Smooth muscle cell (in vitro differentiated cells): Measurements from ENCODE around the gene CYP2A13. TPM values are rescaled to one million over a fixed set of nuclear protein-coding genes. Genes with fewer than 3 reads are reported as not detected.
"Not testable (repeated sequence)": the region's sequence is repeated elsewhere in the genome, so short reads cannot be mapped to it uniquely, and the experiment has no call there.

Source experiments
- DNase-seq: peaks from one replicate; lab custom pipeline; 2025; ENCODE audit not compliant: unreplicated experiment; lab: John Stamatoyannopoulos, UW
- H2AFZ ChIP-seq: fragments of 200-600 bp; sonication (generic); 2 replicates; pipeline ENCODE4 v1.6.0; 2016; ENCODE audit warnings: antibody characterized with exemption, low read depth, mild to moderate bottlenecking
- H3F3A ChIP-seq: fragments of 200-600 bp; sonication (generic); 2 replicates; pipeline ENCODE4 v1.6.0; 2017; ENCODE audit warnings: antibody characterized with exemption, low read depth
- H3K27ac ChIP-seq: fragments of 200-600 bp; sonication (generic); 2 replicates; pipeline ENCODE4 v1.5.1; 2016; ENCODE audit warnings: low read depth, mild to moderate bottlenecking
- H3K27me3 ChIP-seq: fragments of 200-600 bp; sonication (generic); 2 replicates; pipeline ENCODE4 v1.6.1; 2016; ENCODE audit warnings: low read depth, mild to moderate bottlenecking
- H3K36me3 ChIP-seq: fragments of 200-600 bp; sonication (generic); 2 replicates; pipeline ENCODE4 v1.5.1; 2016; ENCODE audit warnings: low read depth
- H3K4me1 ChIP-seq: fragments of 200-600 bp; sonication (generic); 2 replicates; pipeline ENCODE4 v1.5.1; 2016; ENCODE audit warnings: low read depth
- H3K4me2 ChIP-seq: fragments of 200-600 bp; sonication (generic); 2 replicates; pipeline ENCODE4 v1.6.0; 2016; ENCODE audit warnings: mild to moderate bottlenecking
- H3K4me3 ChIP-seq: fragments of 200-600 bp; sonication (generic); 2 replicates; pipeline ENCODE4 v1.5.1; 2016; ENCODE audit warnings: mild to moderate bottlenecking
- H3K79me2 ChIP-seq: fragments of 200-600 bp; sonication (generic); 2 replicates; pipeline ENCODE4 v1.6.0; 2016; ENCODE audit warnings: low read depth, mild to moderate bottlenecking
- H3K9ac ChIP-seq: fragments of 200-600 bp; sonication (generic); 2 replicates; pipeline ENCODE4 v1.6.0; 2016; ENCODE audit warnings: low read depth
- H3K9me3 ChIP-seq: fragments of 200-600 bp; sonication (generic); replicated peaks from 2 replicates; pipeline ENCODE4 v1.5.1; 2016; ENCODE audit warnings: low read depth
- H4K20me1 ChIP-seq: fragments of 200-600 bp; sonication (generic); 2 replicates; pipeline ENCODE4 v1.6.0; 2016; ENCODE audit warnings: low read depth
- WGBS: methylation state at CpG from one replicate; pipeline ENCODE4 v1.1.7; 2016; ENCODE audit warnings: low lambda C conversion rate; 5-methylcytosine and 5-hydroxymethylcytosine counted together
- polyA plus RNA-seq: library from polyadenylated mRNA; unstranded; fragments of >200 nt; fragmentation: Nextera tagmentation; extraction: Ambion mirVana; gene quantifications from 2 replicates; pipeline ENCODE4 v1.2.1, GENCODE V29; 2016
- total RNA-seq: library from RNA; depleted of rRNA; stranded (reverse); fragments of >200 nt; gene quantifications from 2 replicates; pipeline ENCODE4 v1.2.3, GENCODE V29; 2014
- TF ChIP-seq, protein P1 (sequence below): fragments of 200-600 bp; sonication (generic); IDR thresholded peaks from 2 replicates; pipeline ENCODE4 v1.5.1; 2017; ENCODE audit warnings: borderline replicate concordance, mild to moderate bottlenecking, antibody characterized with exemption; ENCODE audit not compliant: insufficient read depth, poor library complexity, severe bottlenecking

The CYP2A13 gene
- total and polyA plus RNA-seq, 2 experiments from 2014 or later: not detected

DNA sequence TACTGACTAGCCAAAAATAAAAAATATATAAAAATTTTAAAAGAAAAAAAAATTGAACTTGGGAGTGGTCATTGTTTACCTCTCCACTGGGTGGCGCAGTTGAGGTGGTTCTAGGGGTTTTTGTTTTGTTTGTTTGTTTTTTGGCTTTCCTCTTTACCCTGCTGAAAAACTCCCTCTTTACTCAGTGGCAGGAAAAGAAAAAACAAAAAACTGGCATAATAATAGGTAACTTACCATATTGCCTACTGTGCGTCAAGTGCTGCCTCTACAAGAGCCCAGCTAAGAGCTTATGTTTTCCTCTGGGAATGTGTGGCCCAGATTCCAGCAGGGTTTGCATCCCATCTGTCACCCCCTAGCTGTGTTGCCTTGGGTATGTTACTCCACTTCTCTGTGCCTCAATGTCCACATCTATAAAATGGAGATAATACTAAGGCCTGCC is 38.5 kb downstream of the CYP2A13 start:
- H3F3A ChIP-seq, H4K20me1 ChIP-seq, H3K4me3 ChIP-seq, H3K36me3 ChIP-seq, H3K4me1 ChIP-seq, H3K27ac ChIP-seq, DNase-seq, H3K27me3 ChIP-seq, H3K4me2 ChIP-seq, H3K79me2 ChIP-seq, H2AFZ ChIP-seq, H3K9me3 ChIP-seq, H3K9ac ChIP-seq: not testable (repeated sequence)
- 43% methylated on average over 2 of the region's 2 CpGs for WGBS
- TF ChIP-seq, protein P1, sequence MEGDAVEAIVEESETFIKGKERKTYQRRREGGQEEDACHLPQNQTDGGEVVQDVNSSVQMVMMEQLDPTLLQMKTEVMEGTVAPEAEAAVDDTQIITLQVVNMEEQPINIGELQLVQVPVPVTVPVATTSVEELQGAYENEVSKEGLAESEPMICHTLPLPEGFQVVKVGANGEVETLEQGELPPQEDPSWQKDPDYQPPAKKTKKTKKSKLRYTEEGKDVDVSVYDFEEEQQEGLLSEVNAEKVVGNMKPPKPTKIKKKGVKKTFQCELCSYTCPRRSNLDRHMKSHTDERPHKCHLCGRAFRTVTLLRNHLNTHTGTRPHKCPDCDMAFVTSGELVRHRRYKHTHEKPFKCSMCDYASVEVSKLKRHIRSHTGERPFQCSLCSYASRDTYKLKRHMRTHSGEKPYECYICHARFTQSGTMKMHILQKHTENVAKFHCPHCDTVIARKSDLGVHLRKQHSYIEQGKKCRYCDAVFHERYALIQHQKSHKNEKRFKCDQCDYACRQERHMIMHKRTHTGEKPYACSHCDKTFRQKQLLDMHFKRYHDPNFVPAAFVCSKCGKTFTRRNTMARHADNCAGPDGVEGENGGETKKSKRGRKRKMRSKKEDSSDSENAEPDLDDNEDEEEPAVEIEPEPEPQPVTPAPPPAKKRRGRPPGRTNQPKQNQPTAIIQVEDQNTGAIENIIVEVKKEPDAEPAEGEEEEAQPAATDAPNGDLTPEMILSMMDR: peak; percentile 78

DNA sequence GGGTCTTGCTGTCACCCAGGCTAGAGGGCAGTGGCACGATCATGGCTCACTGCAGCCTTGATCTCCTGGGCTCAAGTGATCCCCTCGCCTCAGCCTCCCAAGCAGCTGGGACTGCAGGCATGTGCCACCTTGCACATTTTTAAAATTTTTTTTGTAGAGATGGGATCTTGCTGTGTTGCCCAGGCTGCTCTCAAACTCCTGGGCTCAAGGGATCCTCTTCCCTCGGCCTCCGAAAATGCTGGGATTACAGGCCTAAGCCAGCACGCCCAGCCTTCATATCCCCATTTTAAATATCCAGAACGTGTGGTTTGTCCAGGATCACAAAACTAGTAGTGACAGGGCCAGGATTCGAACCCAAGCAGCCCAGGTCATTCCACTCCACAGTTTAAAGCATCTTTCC is 39.1 kb downstream of the CYP2A13 start:
- not testable (repeated sequence) for DNase-seq, H4K20me1 ChIP-seq, H2AFZ ChIP-seq, H3K36me3 ChIP-seq, H3K9ac ChIP-seq, H3K4me2 ChIP-seq, H3K27me3 ChIP-seq, H3K4me3 ChIP-seq, H3K27ac ChIP-seq, H3K4me1 ChIP-seq, H3K79me2 ChIP-seq, H3K9me3 ChIP-seq, H3F3A ChIP-seq
- 85% methylated on average over 7 of the region's 7 CpGs for WGBS

DNA sequence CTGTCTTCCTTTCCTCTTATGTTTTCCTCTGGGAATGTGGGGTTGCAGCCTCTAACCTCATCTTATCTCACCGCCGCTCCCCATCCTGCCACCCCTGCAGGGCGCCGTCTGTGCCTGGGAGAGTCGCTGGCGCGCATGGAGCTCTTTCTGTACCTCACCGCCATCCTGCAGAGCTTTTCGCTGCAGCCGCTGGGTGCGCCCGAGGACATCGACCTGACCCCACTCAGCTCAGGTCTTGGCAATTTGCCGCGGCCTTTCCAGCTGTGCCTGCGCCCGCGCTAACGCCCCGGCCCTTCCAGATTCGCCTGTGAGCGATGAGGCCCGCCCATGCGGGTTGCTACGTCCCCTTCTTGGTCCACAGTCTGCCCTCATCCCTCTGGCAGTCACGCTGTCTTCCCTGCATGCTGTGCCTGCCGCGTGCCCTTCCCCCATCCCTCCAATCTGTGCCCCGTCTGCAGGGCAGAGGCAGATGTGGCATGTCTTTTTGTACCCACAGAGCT is 39.6 kb downstream of the CYP2A13 start:
- not testable (repeated sequence) for H3F3A ChIP-seq, H2AFZ ChIP-seq, H3K9ac ChIP-seq, H3K79me2 ChIP-seq, H3K27ac ChIP-seq, H3K9me3 ChIP-seq, H3K36me3 ChIP-seq, H3K27me3 ChIP-seq, H4K20me1 ChIP-seq, H3K4me1 ChIP-seq
- DNase-seq: peak; percentile 60
- WGBS: 3% methylated on average over 28 of the region's 29 CpGs
- TF ChIP-seq, protein P1: peak; percentile 18
- Histone ChIP-seq H3K4me3 (peak overlapping the region; percentile 24), H3K4me2 (peak overlapping the region; percentile 79)

GRCh38 chr19:41128692-41129091 is 40.4 kb downstream of the CYP2A13 start:
- no peak overlapping the region for H3K9ac ChIP-seq
- TF ChIP-seq, protein P1: no peak
- no peaks in the 10 kb centered on the region for H3K9me3 ChIP-seq
- WGBS: 74% methylated on average over 6 of the region's 6 CpGs
- no peak overlapping the region for H3K27ac ChIP-seq
- H3K4me3 ChIP-seq: no peak overlapping the region
- no peaks in the 10 kb centered on the region for H3K4me1 ChIP-seq
- H3K27me3 ChIP-seq: no peaks in the 10 kb centered on the region
- H4K20me1 ChIP-seq: no peaks in the 10 kb centered on the region
- no peak for DNase-seq
- no peak overlapping the region for H3K4me2 ChIP-seq
- no peak overlapping the region for H2AFZ ChIP-seq
- no peaks in the 10 kb centered on the region for H3K36me3 ChIP-seq
- no peaks in the 10 kb centered on the region for H3F3A ChIP-seq
- no peaks in the 10 kb centered on the region for H3K79me2 ChIP-seq
